Stomach (tissue), 9 donors: ENCODE data around the gene PALLD. TPM values are rescaled to one million over a fixed set of nuclear protein-coding genes. Genes with fewer than 3 reads are reported as not detected.

Experiments used
- DNase-seq, 2 donors: peaks; one replicate each; pipeline versions ENCODE4 v3.0.0 to v3.0.0-alpha.2; 2013 to 2019
- H3K27ac ChIP-seq, 5 donors: fragments of 200-600 bp in 4 of 5; sonication (generic) in 4 of 5; one replicate each; pipeline ENCODE4 v1.5.1; 2013 to 2019; ENCODE audit warnings: mild to moderate bottlenecking in 1 of 5, moderate library complexity in 1 of 5
- H3K27me3 ChIP-seq, 3 donors: fragments of 200-600 bp; sonication (generic); one replicate each; pipeline ENCODE4 v1.5.1; 2017 to 2019; ENCODE audit warnings: mixed run types in 1 of 3
- H3K36me3 ChIP-seq, 4 donors: fragments of 200-600 bp; sonication (generic); 1 replicate in 3 of 4; 2 replicates in 1 of 4; pipeline ENCODE4 v1.5.1; 2016 to 2019
- H3K4me1 ChIP-seq, 4 donors: fragments of 200-600 bp; sonication (generic); one replicate each; pipeline ENCODE4 v1.5.1; 2016 to 2019
- H3K4me3 ChIP-seq, 4 donors: fragments of 200-600 bp; sonication (generic) in 3 of 4; one replicate each; pipeline ENCODE4 v1.5.1; 2016 to 2019; ENCODE audit warnings: mild to moderate bottlenecking in 1 of 4
- H3K9me3 ChIP-seq, 4 donors: fragments of 200-600 bp; sonication (generic); one replicate each; pipeline ENCODE4 v1.5.1; 2016 to 2019
- CTCF ChIP-seq, 7 experiments: fragments of 450-650 bp in 4 of 7; fragments of 200-600 bp in 3 of 7; sonication (generic) in 3 of 7; IDR thresholded peaks; one replicate each; pipeline ENCODE4 v1.5.1; 2016 to 2019; ENCODE audit warnings: antibody characterized with exemption in 7 of 7, control low read depth in 2 of 7, mild to moderate bottlenecking in 1 of 7
- EP300 ChIP-seq: sonication (generic); formaldehyde crosslinking; IDR thresholded peaks from one replicate; pipeline ENCODE4 v1.6.1; 2017; ENCODE audit warnings: antibody characterized with exemption
- POLR2A ChIP-seq, 4 donors: fragments of 450-650 bp; IDR thresholded peaks; one replicate each; pipeline ENCODE4 v1.6.1; 2016; ENCODE audit warnings: antibody characterized with exemption in 4 of 4, control low read depth in 2 of 4, mild to moderate bottlenecking in 1 of 4, moderate library complexity in 1 of 4
- POLR2AphosphoS5 ChIP-seq, 3 donors: sonication (generic); formaldehyde crosslinking; IDR thresholded peaks; one replicate each; pipeline ENCODE4 v1.6.1; 2016; ENCODE audit warnings: antibody characterized with exemption in 3 of 3
- WGBS, 5 donors: extraction: QIAGEN DNeasy Blood & Tissue Kit in 3 of 5; methylation state at CpG; one replicate each; pipeline versions ENCODE4 v1.1.5 to v1.1.7; 2013 to 2018; 5-methylcytosine and 5-hydroxymethylcytosine counted together
- intact Hi-C: fragments of 100-400 bp; cut with DNase I; formaldehyde crosslinking; loops from one replicate; pipeline ENCODE4 v1.15.1; 2023; ENCODE audit warnings: low total_unique reads
- polyA plus RNA-seq, 3 donors: library from polyadenylated mRNA; stranded (reverse); fragments of 200-250 nt; gene quantifications; one replicate each; pipeline ENCODE4 v1.2.3, GENCODE V29; 2013
- small RNA-seq, 4 donors: library from RNA; depleted of rRNA; stranded (forward); fragments of <200 nt; gene quantifications; one replicate each; pipeline ENCODE3, GENCODE V24; 2016
- total RNA-seq, 5 donors: library from RNA; depleted of rRNA; stranded (reverse); fragments of >200 nt; gene quantifications; one replicate each; pipeline versions ENCODE4 v1.1.0 to v1.2.3, GENCODE V29; 2014 to 2016
- donor health status: healthy with polysubstance abuse.
- donor health status: Bipolar disorder and iron deficiency.
- donor health status: healthy.

Gene PALLD
- total and polyA plus RNA-seq, 8 donors: 75.9 to 984 (median 206) TPM

GRCh38 chr4:168955674-168956073, 458.8 kb downstream of the PALLD start:
- no peak for DNase-seq
- no peak overlapping the region for H3K4me3 ChIP-seq
- H3K9me3 ChIP-seq: no peaks in the 10 kb centered on the region
- H3K4me1 ChIP-seq: no peaks in the 10 kb centered on the region
- intact Hi-C loops: no loop called here
- no peaks in the 10 kb centered on the region for H3K36me3 ChIP-seq
- H3K27ac ChIP-seq: no peak overlapping the region
- H3K27me3 ChIP-seq: no peaks in the 10 kb centered on the region
- WGBS, 5 donors: 69 to 86% (median 79%) methylated on average over 2 of the region's 2 CpGs
- no peak for TF ChIP-seq POLR2AphosphoS5 (IDR thresholded peaks at IDR 0.05)
- no peak for TF ChIP-seq EP300
- TF ChIP-seq CTCF (IDR thresholded peaks at IDR 0.05): no peak
- no peak for TF ChIP-seq POLR2A (IDR thresholded peaks at IDR 0.05)

GRCh38 chr4:168960716-168961115, 463.9 kb downstream of the PALLD start:
- Histone ChIP-seq H3K4me1 (no peaks in the 10 kb centered on the region), H3K36me3 (no peaks in the 10 kb centered on the region), H3K9me3 (peaks cover 0 to 2% (median 0%) of the 10 kb centered on the region in 4 donors), H3K27me3 (no peaks in the 10 kb centered on the region), H3K27ac (no peak overlapping the region), H3K4me3 (no peak overlapping the region)
- WGBS, 5 donors: 94 to 96% (median 95%) methylated on average over 5 of the region's 5 CpGs
- no peak for TF ChIP-seq EP300
- TF ChIP-seq POLR2A (IDR thresholded peaks at IDR 0.05): no peak
- no peak for TF ChIP-seq CTCF (IDR thresholded peaks at IDR 0.05)
- TF ChIP-seq POLR2AphosphoS5 (IDR thresholded peaks at IDR 0.05): no peak
- no peak for DNase-seq
- intact Hi-C loops: no loop called here

GRCh38 chr4:168972596-168972995, 475.7 kb downstream of the PALLD start:
- Histone ChIP-seq H3K4me1 (no peaks in the 10 kb centered on the region), H3K27ac (no peak overlapping the region), H3K9me3 (peaks cover 0 to 56% (median 35%) of the 10 kb centered on the region in 4 donors), H3K4me3 (no peak overlapping the region), H3K36me3 (peaks cover 5 to 31% (median 29%) of the 10 kb centered on the region in 4 donors), H3K27me3 (no peaks in the 10 kb centered on the region)
- no peak for DNase-seq
- WGBS, 5 donors: 81 to 95% (median 94%) methylated on average over 4 of the region's 4 CpGs
- intact Hi-C loops: no loop called here
- TF ChIP-seq POLR2AphosphoS5 (IDR thresholded peaks at IDR 0.05) (no peak), POLR2A (IDR thresholded peaks at IDR 0.05) (no peak), EP300 (no peak), CTCF (IDR thresholded peaks at IDR 0.05) (no peak)

Small RNA genes within 50 kb of the gene (small RNA-seq; reads per million reads assigned to genes)
- gene RF00432: 0 reads per million in 4 donors
- 0 reads per million in 4 donors for gene RNU6-1336P
- 0 reads per million in 4 donors for gene RNU6-853P

Other genes starting within 250 kb of the PALLD start
- 10 to 100 TPM in 3 of 5 donors, 1 to 10 TPM in 2; 2.3 to 60.6 (median 12.3) TPM for gene DDX60, start 178.3 kb upstream of the PALLD start, total RNA-seq
- 10 to 100 TPM in 1 of 3 donors, 1 to 10 TPM in 2; 4.9 to 32.4 (median 5.6) TPM for gene DDX60, start 178.3 kb upstream of the PALLD start, polyA plus RNA-seq
- gene DDX60L, start 16.6 kb upstream of the PALLD start, total RNA-seq: 10 to 100 TPM; 14.6 to 44.4 (median 23.0) TPM
- gene DDX60L, start 16.6 kb upstream of the PALLD start, polyA plus RNA-seq: 10 to 100 TPM in 1 of 3 donors, 1 to 10 TPM in 2; 4.2 to 13.1 (median 6.2) TPM